IPS DF 19.7 (cell line): ENCODE data around the gene HDLBP.

Experiments used
- DNase-seq: peaks from one replicate; pipeline ENCODE4 v3.0.0-alpha.2; 2013; ENCODE audit warnings: low read depth, low spot score

Gene HDLBP

GRCh38 chr2:241214766-241215165, 100.7 kb downstream of the HDLBP start:
- no peak for DNase-seq

- no peak for DNase-seq
Measured at GRCh38 chr2:241214209-241214608, 101.3 kb downstream of the HDLBP start.

- DNase-seq = no peak
Measured at GRCh38 chr2:241213567-241213966, 101.9 kb downstream of the HDLBP start.

- DNase-seq = no peak
Measured at GRCh38 chr2:241213041-241213440, 102.4 kb downstream of the HDLBP start.

GRCh38 chr2:241211276-241211675, 104.2 kb downstream of the HDLBP start:
- no peak for DNase-seq

- no peak for DNase-seq
Measured at GRCh38 chr2:241209271-241209670, 106.2 kb downstream of the HDLBP start.

- DNase-seq = no peak
Measured at GRCh38 chr2:241208058-241208457, 107.4 kb downstream of the HDLBP start.

- DNase-seq = no peak
Measured at GRCh38 chr2:241207641-241208040, 107.8 kb downstream of the HDLBP start.

GRCh38 chr2:241207151-241207550, 108.3 kb downstream of the HDLBP start:
- DNase-seq = no peak

- DNase-seq = no peak
Measured at GRCh38 chr2:241205086-241205485, 110.4 kb downstream of the HDLBP start.

GRCh38 chr2:241204490-241204889, 111.0 kb downstream of the HDLBP start:
- DNase-seq = no peak

GRCh38 chr2:241204010-241204384, 111.5 kb downstream of the HDLBP start:
- DNase-seq = no peak

GRCh38 chr2:241203218-241204009, 112.1 kb downstream of the HDLBP start:
- no peak for DNase-seq

GRCh38 chr2:241202681-241203080, 112.8 kb downstream of the HDLBP start:
- no peak for DNase-seq

GRCh38 chr2:241202268-241202585, 113.2 kb downstream of the HDLBP start:
- no peak for DNase-seq

- no peak for DNase-seq
Measured at GRCh38 chr2:241201445-241202267, 113.8 kb downstream of the HDLBP start.

- DNase-seq = no peak
Measured at GRCh38 chr2:241200822-241201395, 114.6 kb downstream of the HDLBP start.

- no peak for DNase-seq
Measured at GRCh38 chr2:241199897-241200821, 115.3 kb downstream of the HDLBP start.

- no peak for DNase-seq
Measured at GRCh38 chr2:241199286-241199685, 116.2 kb downstream of the HDLBP start.

- no peak for DNase-seq
Measured at GRCh38 chr2:241198381-241199279, 116.8 kb downstream of the HDLBP start.

- DNase-seq = no peak
Measured at GRCh38 chr2:241197947-241198346, 117.5 kb downstream of the HDLBP start.
